ENCODE results near the gene AKT1.

AKT1 gene

GRCh38 chr14:104723651-104724406 lies 71.7 kb downstream of the AKT1 start, which contains the start of gene ADSS1:
Gene ADSS1 (plus strand): TSS chr14:104724229. CDS start chr14:104724271, 42 bp downstream.
- peak; percentile 21 for DNase-seq (ENCODE audit: low read depth, low spot score)

DNA sequence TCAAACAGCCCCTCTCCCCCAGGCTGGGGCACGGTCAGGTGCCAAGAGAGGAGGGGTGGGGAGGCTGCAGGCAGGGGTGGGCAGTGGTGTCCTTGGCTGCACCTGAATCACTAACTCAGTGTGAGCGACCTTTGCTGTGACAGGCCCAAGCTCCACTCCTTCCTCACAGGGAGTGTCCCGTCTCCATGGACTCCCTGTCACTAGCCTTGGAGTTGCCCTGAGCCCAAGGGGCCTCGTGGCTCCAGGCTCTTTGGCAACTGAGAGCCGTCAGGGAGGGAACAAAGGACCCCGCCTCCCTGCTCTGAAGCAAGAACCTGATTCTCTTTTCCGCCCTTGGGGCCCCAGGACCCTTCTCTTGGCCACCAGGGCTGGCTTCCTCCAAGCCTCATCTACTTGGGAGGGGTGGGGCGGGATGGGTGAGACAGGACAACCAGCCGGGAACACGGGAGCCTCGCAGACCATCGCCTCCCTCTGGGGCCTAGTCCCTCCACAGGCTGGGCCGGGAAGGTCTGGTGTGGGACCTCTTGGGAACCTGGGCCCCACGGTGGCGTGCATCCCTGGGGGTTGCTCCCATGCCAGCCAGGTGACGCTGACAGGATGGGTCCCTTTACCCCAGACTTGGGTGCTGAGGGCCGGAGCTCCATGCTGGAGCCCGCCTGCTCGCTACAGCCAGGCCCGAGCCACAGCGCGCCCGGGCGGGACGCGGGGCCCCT lies 72.5 kb downstream of the AKT1 start:
- no peak for DNase-seq (ENCODE audit: low read depth, low spot score)

- DNase-seq (ENCODE audit: low read depth, low spot score) = no peak
These were observed 73.8 kb downstream of the AKT1 start for GRCh38 chr14:104721505-104722431.

Measured in activated CD4-positive, CD25-positive, alpha-beta regulatory T cell treated with anti-CD3 and anti-CD28 coated beads, Interleukin-2, amount 50 U/mL, for 16 hours (primary cell).